Mammary epithelial cell (primary cell): Measurements from ENCODE around the gene RGCC.

Source experiments
- CTCF ChIP-seq, 2 donors: IDR thresholded peaks in 1 of 2; conservative IDR thresholded peaks in 1 of 2; 2 replicates each; pipeline ENCODE4 v1.5.1; 2011 to 2012; ENCODE audit warnings: inconsistent platforms in 2 of 2, low read length in 2 of 2, mild to moderate bottlenecking in 2 of 2, control low read depth in 1 of 2, low read depth in 1 of 2; ENCODE audit not compliant: insufficient read depth in 1 of 2; ENCODE audit errors: extremely low read depth in 1 of 2
- EZH2 ChIP-seq: IDR thresholded peaks from 2 replicates; pipeline ENCODE4 v1.6.1; 2012; ENCODE audit warnings: low read length, inconsistent platforms, borderline replicate concordance

GRCh38 chr13:41513600-41513999, 56.2 kb downstream of the RGCC start:
- TF ChIP-seq CTCF (conservative IDR thresholded peaks at IDR 0.05 in 1 of 2, IDR thresholded peaks at IDR 0.05 in 1 of 2; ENCODE audit: extremely low read depth in 1 of 2, insufficient read depth in 1 of 2, low read depth in 1 of 2, low read length in 2 of 2), result no peak
- TF ChIP-seq EZH2, result no peak
